Rectal smooth muscle tissue (tissue), 1 donor: ENCODE measurements around the gene UNKL.
A peak's percentile ranks its signal among the peaks of the same experiment; 100 is the strongest.

Experiments used
- H3K27ac ChIP-seq: one replicate; pipeline ENCODE4 v1.7.0; 2013; ENCODE audit warnings: low read depth, low read length, inconsistent platforms
- H3K27me3 ChIP-seq: one replicate; pipeline ENCODE4 v1.7.0; 2013; ENCODE audit warnings: low read length; ENCODE audit not compliant: control insufficient read depth, insufficient read depth
- H3K36me3 ChIP-seq: one replicate; pipeline ENCODE4 v1.7.0; 2013; ENCODE audit warnings: low read length; ENCODE audit not compliant: control insufficient read depth, insufficient read depth
- H3K4me1 ChIP-seq: one replicate; pipeline ENCODE4 v1.7.0; 2013; ENCODE audit warnings: low read length; ENCODE audit not compliant: control insufficient read depth, insufficient read depth
- H3K4me3 ChIP-seq: one replicate; pipeline ENCODE4 v1.7.0; 2013; ENCODE audit warnings: low read length
- H3K9ac ChIP-seq: one replicate; pipeline ENCODE4 v1.7.0; 2013; ENCODE audit warnings: low read length

The UNKL gene

GRCh38 chr16:1383556-1383955 is 30.9 kb downstream of the UNKL start:
- H3K36me3 ChIP-seq: peaks cover 4% of the 10 kb centered on the region

GRCh38 chr16:1381612-1382406 is 32.7 kb downstream of the UNKL start:
- Histone ChIP-seq H3K27ac (no peak overlapping the region), H3K9ac (no peak overlapping the region), H3K27me3 (no peaks in the 10 kb centered on the region), H3K4me1 (no peaks in the 10 kb centered on the region), H3K36me3 (peaks cover 3% of the 10 kb centered on the region), H3K4me3 (no peak overlapping the region)

More at GRCh38 chr16:1383556-1383955, 30.9 kb downstream of the UNKL start:
- no peak overlapping the region for H3K27ac ChIP-seq
- no peak overlapping the region for H3K9ac ChIP-seq
- H3K4me1 ChIP-seq: no peaks in the 10 kb centered on the region
- H3K27me3 ChIP-seq: no peaks in the 10 kb centered on the region
- no peak overlapping the region for H3K4me3 ChIP-seq

GRCh38 chr16:1380195-1380594 is 34.3 kb downstream of the UNKL start:
- H3K4me3 ChIP-seq: no peak overlapping the region
- H3K9ac ChIP-seq: no peak overlapping the region
- no peaks in the 10 kb centered on the region for H3K4me1 ChIP-seq
- peaks cover 3% of the 10 kb centered on the region for H3K36me3 ChIP-seq
- no peaks in the 10 kb centered on the region for H3K27me3 ChIP-seq
- H3K27ac ChIP-seq: no peak overlapping the region

GRCh38 chr16:1379304-1380076 is 35.0 kb downstream of the UNKL start:
- Histone ChIP-seq H3K27ac (no peak overlapping the region), H3K9ac (no peak overlapping the region), H3K36me3 (peaks cover 3% of the 10 kb centered on the region), H3K4me3 (peak overlapping the region; percentile 55), H3K27me3 (no peaks in the 10 kb centered on the region), H3K4me1 (no peaks in the 10 kb centered on the region)

GRCh38 chr16:1378804-1379303 is 35.6 kb downstream of the UNKL start:
- Histone ChIP-seq H3K27me3 (no peaks in the 10 kb centered on the region), H3K9ac (no peak overlapping the region), H3K4me1 (no peaks in the 10 kb centered on the region), H3K4me3 (peak overlapping the region; percentile 55), H3K36me3 (peaks cover 3% of the 10 kb centered on the region), H3K27ac (no peak overlapping the region)

- no peaks in the 10 kb centered on the region for H3K27me3 ChIP-seq
- H3K9ac ChIP-seq: no peak overlapping the region
- H3K4me1 ChIP-seq: no peaks in the 10 kb centered on the region
- H3K4me3 ChIP-seq: no peak overlapping the region
- H3K27ac ChIP-seq: no peak overlapping the region
- H3K36me3 ChIP-seq: peaks cover 1% of the 10 kb centered on the region
These were observed 36.3 kb downstream of the UNKL start for GRCh38 chr16:1378087-1378803.

GRCh38 chr16:1377406-1378010 is 37.0 kb downstream of the UNKL start:
- no peak overlapping the region for H3K4me3 ChIP-seq
- no peaks in the 10 kb centered on the region for H3K4me1 ChIP-seq
- no peak overlapping the region for H3K9ac ChIP-seq
- H3K36me3 ChIP-seq: no peaks in the 10 kb centered on the region
- H3K27me3 ChIP-seq: no peaks in the 10 kb centered on the region
- H3K27ac ChIP-seq: no peak overlapping the region

GRCh38 chr16:1375741-1376410 is 38.6 kb downstream of the UNKL start:
- Histone ChIP-seq H3K9ac (no peak overlapping the region), H3K27ac (no peak overlapping the region), H3K36me3 (no peaks in the 10 kb centered on the region), H3K4me3 (no peak overlapping the region), H3K4me1 (no peaks in the 10 kb centered on the region), H3K27me3 (no peaks in the 10 kb centered on the region)

GRCh38 chr16:1375298-1375640 is 39.2 kb downstream of the UNKL start:
- Histone ChIP-seq H3K4me1 (no peaks in the 10 kb centered on the region), H3K27me3 (no peaks in the 10 kb centered on the region), H3K36me3 (no peaks in the 10 kb centered on the region), H3K9ac (no peak overlapping the region), H3K27ac (no peak overlapping the region), H3K4me3 (no peak overlapping the region)

- Histone ChIP-seq H3K4me3 (no peak overlapping the region), H3K4me1 (no peaks in the 10 kb centered on the region), H3K9ac (no peak overlapping the region), H3K27me3 (no peaks in the 10 kb centered on the region), H3K36me3 (peaks cover 4% of the 10 kb centered on the region), H3K27ac (no peak overlapping the region)
These were observed 39.8 kb downstream of the UNKL start for GRCh38 chr16:1374418-1375297.

- Histone ChIP-seq H3K4me3 (no peak overlapping the region), H3K36me3 (peaks cover 4% of the 10 kb centered on the region)
These were observed 42.1 kb downstream of the UNKL start for GRCh38 chr16:1372292-1372950.

More at GRCh38 chr16:1372292-1372950, 42.1 kb downstream of the UNKL start:
- no peak overlapping the region for H3K27ac ChIP-seq
- no peaks in the 10 kb centered on the region for H3K4me1 ChIP-seq
- H3K9ac ChIP-seq: no peak overlapping the region
- no peaks in the 10 kb centered on the region for H3K27me3 ChIP-seq
